Cardiac fibroblast (primary cell): Measurements from ENCODE around the gene IGHMBP2.
"Not testable (repeated sequence)": the region's sequence is repeated elsewhere in the genome, so short reads cannot be mapped to it uniquely, and the experiment has no call there.

Experiments used
- DNase-seq, 2 donors: peaks; one replicate each; pipeline versions ENCODE4 v3.0.0 to v3.0.0-alpha.2; 2010; ENCODE audit warnings: low read depth in 2 of 2
- H3K4me3 ChIP-seq, 2 donors: replicated peaks in 1 of 2; 1 replicate in 1 of 2; 2 replicates in 1 of 2; pipeline ENCODE4 v1.5.1; 2011; ENCODE audit warnings: low read depth in 2 of 2, low read length in 2 of 2, mild to moderate bottlenecking in 2 of 2, moderate library complexity in 1 of 2
- CTCF ChIP-seq: IDR thresholded peaks from one replicate; pipeline ENCODE4 v1.5.1; 2011; ENCODE audit warnings: low read depth, mild to moderate bottlenecking, low read length, inconsistent platforms

The IGHMBP2 gene

GRCh38 chr11:68966894-68967780 is 63.4 kb downstream of the IGHMBP2 start:
- TF ChIP-seq CTCF: no peak
- DNase-seq: no peak
- no peak overlapping the region for H3K4me3 ChIP-seq

GRCh38 chr11:68968306-68969250 is 64.9 kb downstream of the IGHMBP2 start:
- DNase-seq: no peak
- H3K4me3 ChIP-seq: no peak overlapping the region
- no peak for TF ChIP-seq CTCF

GRCh38 chr11:68969386-68969785 is 65.7 kb downstream of the IGHMBP2 start:
- no peak for TF ChIP-seq CTCF
- DNase-seq: no peak

GRCh38 chr11:68970921-68971636 is 67.4 kb downstream of the IGHMBP2 start:
- no peak for DNase-seq

More at GRCh38 chr11:68969386-68969785, 65.7 kb downstream of the IGHMBP2 start:
- H3K4me3 ChIP-seq: no peak overlapping the region

GRCh38 chr11:68973219-68973618 is 69.5 kb downstream of the IGHMBP2 start:
- no peak for DNase-seq
- H3K4me3 ChIP-seq: no peak overlapping the region
- no peak for TF ChIP-seq CTCF

More at GRCh38 chr11:68970921-68971636, 67.4 kb downstream of the IGHMBP2 start:
- TF ChIP-seq CTCF: no peak
- no peak overlapping the region for H3K4me3 ChIP-seq

- not testable (repeated sequence) for DNase-seq, H3K4me3 ChIP-seq
These were observed 70.0 kb downstream of the IGHMBP2 start for GRCh38 chr11:68973706-68974105.
